DOHH2 (cell line): ENCODE data around the gene CRIM1.

Experiments
- H3F3A ChIP-seq: fragments of 200-600 bp; sonication (generic), shearing (Covaris generic); 2 replicates; pipeline ENCODE4 v1.6.0; 2016; ENCODE audit warnings: antibody characterized with exemption, mild to moderate bottlenecking; ENCODE audit not compliant: control insufficient read depth, insufficient read depth
- H3K27ac ChIP-seq: fragments of 200-600 bp; sonication (generic); 2 replicates; pipeline ENCODE4 v1.5.1; 2014; ENCODE audit warnings: low read depth, mild to moderate bottlenecking, low read length, moderate library complexity
- H3K27me3 ChIP-seq: fragments of 200-600 bp; sonication (generic); 2 replicates; pipeline ENCODE4 v1.6.1; 2014; ENCODE audit warnings: mild to moderate bottlenecking, low read length, mixed read lengths; ENCODE audit not compliant: control insufficient read depth
- H3K36me3 ChIP-seq: fragments of 200-600 bp; sonication (generic); 2 replicates; pipeline ENCODE4 v1.6.1; 2014; ENCODE audit warnings: mild to moderate bottlenecking, low read length, moderate library complexity, mixed read lengths; ENCODE audit not compliant: control insufficient read depth
- H3K4me1 ChIP-seq: fragments of 200-600 bp; sonication (generic); 2 replicates; pipeline ENCODE4 v1.6.1; 2014; ENCODE audit warnings: mild to moderate bottlenecking, low read length, mixed read lengths; ENCODE audit not compliant: control insufficient read depth
- H3K4me2 ChIP-seq: fragments of 200-600 bp; sonication (generic); 2 replicates; pipeline ENCODE4 v1.6.0; 2014; ENCODE audit warnings: mild to moderate bottlenecking, low read length, moderate library complexity
- H3K4me3 ChIP-seq: fragments of 200-600 bp; sonication (generic); 2 replicates; pipeline ENCODE4 v1.5.1; 2014; ENCODE audit warnings: mild to moderate bottlenecking, low read length, mixed read lengths
- H3K79me2 ChIP-seq: fragments of 200-600 bp; sonication (generic); 2 replicates; pipeline ENCODE4 v1.6.1; 2014; ENCODE audit warnings: mild to moderate bottlenecking, low read length, mixed read lengths; ENCODE audit not compliant: control insufficient read depth
- H3K9me2 ChIP-seq: fragments of 200-600 bp; sonication (generic); replicated peaks from 2 replicates; pipeline ENCODE4 v1.6.1; 2014; ENCODE audit warnings: mild to moderate bottlenecking, low read length, mixed read lengths; ENCODE audit not compliant: control insufficient read depth
- H3K9me3 ChIP-seq: fragments of 200-600 bp; sonication (generic); 2 replicates; pipeline ENCODE4 v1.6.1; 2014; ENCODE audit warnings: antibody characterized with exemption, low read length, mixed read lengths; ENCODE audit not compliant: control insufficient read depth, insufficient read depth
- H4K20me1 ChIP-seq: fragments of 200-600 bp; sonication (generic); 2 replicates; pipeline ENCODE4 v1.6.0; 2014; ENCODE audit warnings: low read depth, mild to moderate bottlenecking, antibody characterized with exemption, low read length, moderate library complexity; ENCODE audit not compliant: control insufficient read depth, insufficient read depth
- EZH2phosphoT487 ChIP-seq: fragments of 200-600 bp; sonication (generic); IDR thresholded peaks from 2 replicates; pipeline ENCODE4 v1.6.1; 2017; ENCODE audit warnings: borderline replicate concordance, mild to moderate bottlenecking, antibody characterized with exemption, low read length, moderate library complexity, mixed read lengths
- TF ChIP-seq, protein P1 (sequence below): fragments of 200-600 bp; sonication (generic); IDR thresholded peaks from one replicate; pipeline ENCODE4 v1.5.1; 2014; ENCODE audit warnings: antibody characterized with exemption, mild to moderate bottlenecking, low read depth, low read length; ENCODE audit not compliant: poor library complexity, severe bottlenecking

Gene CRIM1

DNA sequence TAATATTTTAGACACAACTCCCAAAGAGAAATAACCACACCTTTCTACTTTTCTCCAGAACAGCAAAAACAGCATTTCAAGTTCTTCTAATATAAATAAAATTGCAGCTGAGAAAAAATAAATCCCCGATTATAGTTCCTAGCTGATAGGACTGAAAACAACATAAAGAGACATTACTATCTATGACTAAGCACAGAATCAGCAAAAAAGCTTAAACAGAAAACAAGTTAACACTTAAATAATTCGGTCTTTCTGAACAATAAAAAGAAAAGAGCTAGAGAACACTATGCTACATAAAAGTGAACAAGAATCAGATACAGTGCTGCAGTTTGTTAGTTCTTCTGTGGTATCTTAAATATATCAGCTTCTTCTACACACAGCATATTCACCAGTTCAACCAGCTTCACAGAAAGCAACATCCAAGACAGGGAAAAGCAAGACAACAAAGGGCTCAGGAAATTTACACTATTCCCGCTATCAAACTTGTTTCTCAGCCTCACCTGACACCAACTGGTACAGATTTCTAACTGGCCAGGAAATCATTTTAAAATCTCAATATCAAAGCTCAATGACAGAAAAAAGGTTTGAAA is 213.8 kb downstream of the CRIM1 start:
- Histone ChIP-seq H4K20me1 (no peaks in the 10 kb centered on the region), H3K4me1 (no peaks in the 10 kb centered on the region), H3K79me2 (no peaks in the 10 kb centered on the region), H3K27ac (no peak overlapping the region), H3K36me3 (peaks cover 17% of the 10 kb centered on the region), H3K4me2 (no peak overlapping the region), H3K9me2 (no peaks in the 10 kb centered on the region), H3K9me3 (no peaks in the 10 kb centered on the region), H3F3A (no peaks in the 10 kb centered on the region), H3K27me3 (no peaks in the 10 kb centered on the region), H3K4me3 (no peak overlapping the region)
- TF ChIP-seq, protein P1, sequence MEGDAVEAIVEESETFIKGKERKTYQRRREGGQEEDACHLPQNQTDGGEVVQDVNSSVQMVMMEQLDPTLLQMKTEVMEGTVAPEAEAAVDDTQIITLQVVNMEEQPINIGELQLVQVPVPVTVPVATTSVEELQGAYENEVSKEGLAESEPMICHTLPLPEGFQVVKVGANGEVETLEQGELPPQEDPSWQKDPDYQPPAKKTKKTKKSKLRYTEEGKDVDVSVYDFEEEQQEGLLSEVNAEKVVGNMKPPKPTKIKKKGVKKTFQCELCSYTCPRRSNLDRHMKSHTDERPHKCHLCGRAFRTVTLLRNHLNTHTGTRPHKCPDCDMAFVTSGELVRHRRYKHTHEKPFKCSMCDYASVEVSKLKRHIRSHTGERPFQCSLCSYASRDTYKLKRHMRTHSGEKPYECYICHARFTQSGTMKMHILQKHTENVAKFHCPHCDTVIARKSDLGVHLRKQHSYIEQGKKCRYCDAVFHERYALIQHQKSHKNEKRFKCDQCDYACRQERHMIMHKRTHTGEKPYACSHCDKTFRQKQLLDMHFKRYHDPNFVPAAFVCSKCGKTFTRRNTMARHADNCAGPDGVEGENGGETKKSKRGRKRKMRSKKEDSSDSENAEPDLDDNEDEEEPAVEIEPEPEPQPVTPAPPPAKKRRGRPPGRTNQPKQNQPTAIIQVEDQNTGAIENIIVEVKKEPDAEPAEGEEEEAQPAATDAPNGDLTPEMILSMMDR, result no peak
- TF ChIP-seq EZH2phosphoT487, result no peak

DNA sequence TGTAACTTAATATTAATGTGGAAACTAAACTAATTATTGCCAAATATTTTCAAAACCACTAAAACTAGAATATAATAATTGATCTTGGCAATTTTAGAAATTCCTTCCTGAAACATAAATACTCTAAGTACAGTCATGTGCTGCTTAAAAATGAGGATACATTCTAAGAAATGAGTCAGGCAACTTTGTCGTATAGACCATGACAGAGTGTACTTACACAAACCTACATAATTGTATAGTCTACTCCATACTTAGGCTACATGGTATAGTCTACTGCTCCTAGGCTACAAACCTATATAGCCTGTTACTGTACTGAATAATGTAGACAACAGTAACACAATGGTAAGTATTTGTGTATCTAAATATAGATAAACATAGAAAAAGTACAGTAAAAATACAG is 214.8 kb downstream of the CRIM1 start:
- H3K27me3 ChIP-seq, result no peaks in the 10 kb centered on the region
- H3K9me2 ChIP-seq, result no peaks in the 10 kb centered on the region
- TF ChIP-seq EZH2phosphoT487, result no peak
- TF ChIP-seq, protein P1, result no peak
- no peaks in the 10 kb centered on the region for H4K20me1 ChIP-seq
- H3K9me3 ChIP-seq, result no peaks in the 10 kb centered on the region
- H3K79me2 ChIP-seq, result no peaks in the 10 kb centered on the region
- H3K4me2 ChIP-seq, result no peak overlapping the region
- no peak overlapping the region for H3K27ac ChIP-seq
- H3F3A ChIP-seq, result no peaks in the 10 kb centered on the region
- H3K36me3 ChIP-seq, result peaks cover 20% of the 10 kb centered on the region
- no peak overlapping the region for H3K4me3 ChIP-seq
- H3K4me1 ChIP-seq, result no peaks in the 10 kb centered on the region

DNA sequence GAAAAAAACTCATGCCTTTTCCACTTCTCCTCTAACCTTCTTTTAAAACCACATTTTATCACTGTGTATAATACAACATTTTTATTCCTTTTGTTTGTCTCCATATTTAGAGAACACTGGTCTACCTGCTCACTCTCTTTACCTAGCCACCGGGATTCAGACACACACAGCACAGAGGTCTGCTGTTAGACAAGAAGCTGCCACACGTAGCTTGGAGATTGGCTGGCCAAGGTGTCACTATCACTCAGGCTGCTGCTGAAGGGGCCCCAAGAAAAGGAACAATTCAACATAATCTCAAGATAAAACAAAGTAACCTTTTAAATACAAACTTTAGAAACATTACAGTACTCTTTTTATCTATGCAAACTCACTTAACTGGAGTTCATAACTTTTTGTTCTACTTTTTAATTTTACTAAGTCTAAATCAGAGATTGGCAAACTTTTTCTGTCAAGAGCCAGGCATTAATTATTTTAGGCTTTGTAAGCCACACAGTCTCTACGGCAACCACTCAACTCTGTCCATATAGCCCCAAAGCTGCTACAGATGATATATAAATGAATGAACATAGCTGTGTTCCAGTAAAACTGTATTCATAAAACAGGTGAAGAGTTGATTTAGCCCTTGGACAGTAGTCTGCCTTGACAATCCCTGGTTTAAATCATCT is 216.6 kb downstream of the CRIM1 start:
- H3K36me3 ChIP-seq, result peaks cover 20% of the 10 kb centered on the region
- H3K27ac ChIP-seq, result no peak overlapping the region
- H3K4me3 ChIP-seq, result no peak overlapping the region
- H3F3A ChIP-seq, result no peaks in the 10 kb centered on the region
- H3K79me2 ChIP-seq, result no peaks in the 10 kb centered on the region
- no peaks in the 10 kb centered on the region for H3K27me3 ChIP-seq
- TF ChIP-seq EZH2phosphoT487, result no peak
- TF ChIP-seq, protein P1, result no peak
- no peaks in the 10 kb centered on the region for H4K20me1 ChIP-seq
- H3K4me2 ChIP-seq, result no peak overlapping the region
- no peaks in the 10 kb centered on the region for H3K9me3 ChIP-seq
- H3K4me1 ChIP-seq, result no peaks in the 10 kb centered on the region
- H3K9me2 ChIP-seq, result no peaks in the 10 kb centered on the region
